ENCODE data around the gene ZNF600.
"Not testable (repeated sequence)": the region's sequence is repeated elsewhere in the genome, so short reads cannot be mapped to it uniquely, and the experiment has no call there.

ZNF600 gene

GRCh38 chr19:52786464-52787354 is at the start of gene ZNF600:
Gene ZNF600 (minus strand): TSS chr19:52786791. CDS start chr19:52778888, 7,903 bp downstream.
- DNase-seq, result peak; percentile 47

- DNase-seq, result not testable (repeated sequence)
These were observed 47.7 kb upstream of the ZNF600 start for GRCh38 chr19:52834289-52834688.

- not testable (repeated sequence) for DNase-seq
These were observed 47.0 kb upstream of the ZNF600 start for GRCh38 chr19:52833541-52833940.

- DNase-seq, result not testable (repeated sequence)
These were observed 43.3 kb upstream of the ZNF600 start for GRCh38 chr19:52829866-52830265.

GRCh38 chr19:52825765-52826164 is 39.2 kb upstream of the ZNF600 start:
- DNase-seq, result no peak

GRCh38 chr19:52823676-52824075 is 37.1 kb upstream of the ZNF600 start:
- no peak for DNase-seq

- DNase-seq, result peak; percentile 62
These were observed 34.8 kb upstream of the ZNF600 start, which contains the start of gene ZNF28 for GRCh38 chr19:52821204-52821960. Gene ZNF28 (minus strand): TSS chr19:52821633. CDS start chr19:52817958, 3,675 bp downstream.

GRCh38 chr19:52820472-52821203 is 34.0 kb upstream of the ZNF600 start:
- not testable (repeated sequence) for DNase-seq

GRCh38 chr19:52809801-52810200 is 23.2 kb upstream of the ZNF600 start:
- no peak for DNase-seq

- DNase-seq, result not testable (repeated sequence)
These were observed 13.5 kb upstream of the ZNF600 start for GRCh38 chr19:52799950-52800640.

- no peak for DNase-seq
These were observed 2.8 kb upstream of the ZNF600 start for GRCh38 chr19:52789440-52789839.

GRCh38 chr19:52786078-52786463 is 520 bp downstream of the ZNF600 start:
- DNase-seq, result no peak

GRCh38 chr19:52785506-52785905 is 1.1 kb downstream of the ZNF600 start:
- no peak for DNase-seq

- not testable (repeated sequence) for DNase-seq
These were observed 3.7 kb downstream of the ZNF600 start for GRCh38 chr19:52782864-52783263.

- peak; percentile 13 for DNase-seq
These were observed 7.8 kb downstream of the ZNF600 start for GRCh38 chr19:52778811-52779210.

- not testable (repeated sequence) for DNase-seq
These were observed 30.1 kb downstream of the ZNF600 start for GRCh38 chr19:52756447-52756846.

GRCh38 chr19:52749780-52750179 is 36.8 kb downstream of the ZNF600 start:
- DNase-seq, result no peak

- DNase-seq, result no peak
These were observed 38.1 kb downstream of the ZNF600 start for GRCh38 chr19:52748336-52748950.

GRCh38 chr19:52745919-52746318 is 40.7 kb downstream of the ZNF600 start:
- not testable (repeated sequence) for DNase-seq

- no peak for DNase-seq
These were observed 43.5 kb downstream of the ZNF600 start for GRCh38 chr19:52743091-52743490.

- peak; percentile 12 for DNase-seq
These were observed 44.1 kb downstream of the ZNF600 start for GRCh38 chr19:52742516-52742915.

- DNase-seq, result no peak
These were observed 44.6 kb downstream of the ZNF600 start for GRCh38 chr19:52741951-52742485.
